GM10248 (cell line): ENCODE data around the gene CD34.
"Not testable (repeated sequence)": the region's sequence is repeated elsewhere in the genome, so short reads cannot be mapped to it uniquely, and the experiment has no call there.

Experiments used
- CTCF ChIA-PET: fragments of 300-600 bp; sonication (Branson Sonifier 250); formaldehyde crosslinking; extraction: SDS; loops from one replicate; lab custom pipeline; 2021; ENCODE audit warnings: antibody characterized with exemption; lab: Yijun Ruan, JAX
- POLR2A ChIA-PET: fragments of 350-650 bp; sonication (Branson Sonifier 250); formaldehyde crosslinking; extraction: SDS; loops from one replicate; lab custom pipeline; 2020; ENCODE audit warnings: antibody characterized with exemption; lab: Yijun Ruan, JAX
- DNase-seq: peaks from one replicate; pipeline ENCODE4 v3.0.0; 2012; ENCODE audit errors: extremely low spot score
- TF ChIP-seq, protein P1 (sequence below): IDR thresholded peaks from 2 replicates; pipeline ENCODE4 v1.5.1; 2012; ENCODE audit warnings: mild to moderate bottlenecking, low read depth; ENCODE audit errors: extremely low read depth, missing control alignments, control extremely low read depth

Gene CD34

GRCh38 chr1:207937204-207937603, 26.3 kb upstream of the CD34 start:
- CTCF ChIA-PET = interaction anchor here (1.4 to 3.7 kb wide), 4 partner anchors 12 to 52 kb away, joined by 3 to 15 read pairs (median 6); no protein-coding TSS in a partner anchor
- POLR2A ChIA-PET = no interaction called here
- no peak for DNase-seq
- TF ChIP-seq, protein P1, sequence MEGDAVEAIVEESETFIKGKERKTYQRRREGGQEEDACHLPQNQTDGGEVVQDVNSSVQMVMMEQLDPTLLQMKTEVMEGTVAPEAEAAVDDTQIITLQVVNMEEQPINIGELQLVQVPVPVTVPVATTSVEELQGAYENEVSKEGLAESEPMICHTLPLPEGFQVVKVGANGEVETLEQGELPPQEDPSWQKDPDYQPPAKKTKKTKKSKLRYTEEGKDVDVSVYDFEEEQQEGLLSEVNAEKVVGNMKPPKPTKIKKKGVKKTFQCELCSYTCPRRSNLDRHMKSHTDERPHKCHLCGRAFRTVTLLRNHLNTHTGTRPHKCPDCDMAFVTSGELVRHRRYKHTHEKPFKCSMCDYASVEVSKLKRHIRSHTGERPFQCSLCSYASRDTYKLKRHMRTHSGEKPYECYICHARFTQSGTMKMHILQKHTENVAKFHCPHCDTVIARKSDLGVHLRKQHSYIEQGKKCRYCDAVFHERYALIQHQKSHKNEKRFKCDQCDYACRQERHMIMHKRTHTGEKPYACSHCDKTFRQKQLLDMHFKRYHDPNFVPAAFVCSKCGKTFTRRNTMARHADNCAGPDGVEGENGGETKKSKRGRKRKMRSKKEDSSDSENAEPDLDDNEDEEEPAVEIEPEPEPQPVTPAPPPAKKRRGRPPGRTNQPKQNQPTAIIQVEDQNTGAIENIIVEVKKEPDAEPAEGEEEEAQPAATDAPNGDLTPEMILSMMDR = no peak

DNA sequence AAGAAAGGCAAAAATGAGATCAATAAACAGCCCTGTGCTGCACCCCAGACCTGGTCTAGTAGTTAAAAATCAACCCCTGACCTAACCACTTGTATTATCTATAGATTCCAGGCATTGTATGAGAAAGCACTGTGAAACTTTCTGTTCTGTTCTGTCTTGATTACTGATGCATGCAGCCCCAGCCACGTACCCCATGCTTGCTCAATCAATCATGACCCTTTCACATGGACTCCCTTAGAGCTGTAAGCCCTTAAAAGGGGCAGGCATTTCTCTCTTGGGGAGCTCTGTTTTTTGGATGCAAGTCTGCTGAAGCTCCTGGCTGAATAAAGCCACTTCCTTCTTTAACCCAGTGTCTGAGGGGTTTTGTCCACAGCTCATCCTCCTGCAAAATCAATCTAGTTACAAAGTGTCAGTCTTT, 24.2 kb upstream of the CD34 start:
- TF ChIP-seq, protein P1 = no peak
- DNase-seq = no peak
- ChIA-PET CTCF (interaction anchor here (0.8 to 1.8 kb wide), 12 partner anchors 11 to 105 kb away, joined by 3 to 11 read pairs (median 4); no protein-coding TSS in a partner anchor), POLR2A (no interaction called here)

GRCh38 chr1:207933205-207933800, 22.4 kb upstream of the CD34 start:
- no peak for DNase-seq
- POLR2A ChIA-PET = no interaction called here
- TF ChIP-seq, protein P1 = no peak
- CTCF ChIA-PET = interaction anchor here (1.0 to 3.0 kb wide), 4 partner anchors 9 to 46 kb away, joined by 3 to 7 read pairs (median 4); no protein-coding TSS in a partner anchor

GRCh38 chr1:207926984-207927383, 16.1 kb upstream of the CD34 start:
- POLR2A ChIA-PET = no interaction called here
- TF ChIP-seq, protein P1 = no peak
- DNase-seq = no peak
- CTCF ChIA-PET = interaction anchor here (1.5 to 1.8 kb wide), 3 partner anchors 36 to 43 kb away, joined by 5 to 9 read pairs (median 5); no protein-coding TSS in a partner anchor

GRCh38 chr1:207925969-207926368, 15.0 kb upstream of the CD34 start:
- POLR2A ChIA-PET, DNase-seq: not testable (repeated sequence)
- CTCF ChIA-PET = interaction anchor here (1.3 to 2.5 kb wide), 6 partner anchors 13 to 41 kb away, joined by 3 to 10 read pairs (median 6); no protein-coding TSS in a partner anchor

DNA sequence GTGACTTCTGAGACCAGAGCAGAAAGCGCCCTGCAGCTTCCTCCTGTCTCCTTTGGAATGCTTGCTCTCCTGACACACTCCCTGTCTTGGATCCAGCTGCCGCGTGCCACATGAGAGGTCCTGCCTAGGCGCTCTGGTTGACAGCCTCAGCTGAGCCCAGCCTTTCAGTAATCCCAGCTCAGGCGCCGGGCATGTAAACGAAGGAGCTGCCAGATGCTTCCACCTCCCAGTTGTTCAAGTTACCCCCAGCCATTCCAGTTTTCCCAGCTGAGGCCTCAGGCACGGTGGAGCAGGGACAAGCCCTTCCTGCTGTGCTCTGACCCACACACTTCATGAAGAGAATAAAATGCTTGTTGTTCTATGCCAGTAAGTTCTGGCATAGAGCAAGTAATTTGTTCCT, 14.3 kb upstream of the CD34 start:
- ChIA-PET CTCF (interaction anchor here (1.0 to 2.5 kb wide), 7 partner anchors 8 to 72 kb away, joined by 3 to 10 read pairs (median 4); no protein-coding TSS in a partner anchor), POLR2A (no interaction called here)
- TF ChIP-seq, protein P1 = no peak
- DNase-seq = no peak

GRCh38 chr1:207923561-207923960, 12.6 kb upstream of the CD34 start:
- POLR2A ChIA-PET = no interaction called here
- CTCF ChIA-PET = interaction anchor here (1.4 to 2.5 kb wide), 4 partner anchors 16 to 54 kb away, joined by 3 to 10 read pairs (median 4); no protein-coding TSS in a partner anchor
- TF ChIP-seq, protein P1 = no peak
- no peak for DNase-seq
